Measurements from ENCODE around the gene FANCC.

The FANCC gene

DNA sequence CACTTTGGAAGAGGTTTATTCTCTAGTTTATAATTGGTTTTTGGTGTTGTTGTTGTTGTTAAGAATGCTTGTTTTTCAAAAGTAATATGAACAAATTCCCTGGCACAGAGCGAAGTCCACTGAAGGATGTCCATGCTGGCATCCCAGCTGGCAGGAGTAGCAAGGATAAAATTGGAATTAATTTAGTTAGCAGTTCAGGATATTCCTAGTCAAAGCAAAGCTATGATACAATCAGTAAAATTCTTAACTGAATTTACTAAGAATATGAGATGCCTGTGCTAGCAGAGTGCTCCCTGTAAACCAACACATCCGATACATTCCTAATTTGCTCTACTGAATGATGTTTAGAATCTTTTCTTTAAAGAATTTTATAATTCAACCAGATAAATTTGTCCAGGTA is 161.4 kb downstream of the FANCC start:
- TF ChIP-seq, protein P1, sequence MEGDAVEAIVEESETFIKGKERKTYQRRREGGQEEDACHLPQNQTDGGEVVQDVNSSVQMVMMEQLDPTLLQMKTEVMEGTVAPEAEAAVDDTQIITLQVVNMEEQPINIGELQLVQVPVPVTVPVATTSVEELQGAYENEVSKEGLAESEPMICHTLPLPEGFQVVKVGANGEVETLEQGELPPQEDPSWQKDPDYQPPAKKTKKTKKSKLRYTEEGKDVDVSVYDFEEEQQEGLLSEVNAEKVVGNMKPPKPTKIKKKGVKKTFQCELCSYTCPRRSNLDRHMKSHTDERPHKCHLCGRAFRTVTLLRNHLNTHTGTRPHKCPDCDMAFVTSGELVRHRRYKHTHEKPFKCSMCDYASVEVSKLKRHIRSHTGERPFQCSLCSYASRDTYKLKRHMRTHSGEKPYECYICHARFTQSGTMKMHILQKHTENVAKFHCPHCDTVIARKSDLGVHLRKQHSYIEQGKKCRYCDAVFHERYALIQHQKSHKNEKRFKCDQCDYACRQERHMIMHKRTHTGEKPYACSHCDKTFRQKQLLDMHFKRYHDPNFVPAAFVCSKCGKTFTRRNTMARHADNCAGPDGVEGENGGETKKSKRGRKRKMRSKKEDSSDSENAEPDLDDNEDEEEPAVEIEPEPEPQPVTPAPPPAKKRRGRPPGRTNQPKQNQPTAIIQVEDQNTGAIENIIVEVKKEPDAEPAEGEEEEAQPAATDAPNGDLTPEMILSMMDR (IDR thresholded peaks at IDR 0.05; ENCODE audit: extremely low read depth, missing control alignments), result no peak

DNA sequence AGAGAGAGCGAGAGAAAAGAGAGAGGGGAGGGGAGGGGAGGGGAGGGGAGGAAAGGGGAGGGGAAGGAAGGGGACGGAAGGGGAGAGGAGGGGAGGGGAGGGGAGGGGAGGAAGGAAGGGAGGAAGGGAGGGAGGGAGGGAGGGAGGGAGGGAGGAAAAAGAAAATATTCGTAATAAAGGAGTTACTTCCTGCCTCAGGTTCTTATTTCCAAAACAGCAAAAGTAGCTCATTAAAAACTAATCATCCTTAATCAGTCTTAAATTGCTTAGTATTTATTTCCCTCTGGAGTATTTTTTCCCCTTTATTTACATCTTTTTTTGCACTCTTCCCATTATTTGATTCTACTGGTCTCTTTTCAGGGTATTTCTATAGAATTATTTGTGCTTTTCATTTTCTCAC is 162.3 kb downstream of the FANCC start:
- TF ChIP-seq, protein P1 (IDR thresholded peaks at IDR 0.05; ENCODE audit: extremely low read depth, missing control alignments), result no peak

More for the DNA sequence above, 161.4 kb downstream of the FANCC start:
- no peak for DNase-seq (ENCODE audit: low spot score)

DNA sequence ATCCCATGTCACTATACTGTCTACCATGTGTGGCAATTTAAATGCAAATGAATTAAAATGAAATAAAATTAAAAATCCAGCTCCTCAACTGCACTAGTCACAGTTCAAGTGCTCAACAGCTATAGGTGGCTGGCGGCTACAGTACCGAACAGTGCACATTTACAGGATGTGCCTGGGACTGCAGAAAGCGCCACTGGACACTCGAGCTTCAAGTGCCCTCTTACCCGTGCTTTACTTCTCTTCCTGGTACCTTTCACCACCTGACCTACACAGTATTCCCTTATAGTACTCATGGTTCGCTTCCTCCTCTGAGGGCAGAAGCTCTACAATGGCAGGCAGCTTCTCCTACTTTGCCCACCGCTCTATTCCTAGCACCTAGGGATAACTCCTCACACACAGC is 166.6 kb downstream of the FANCC start:
- no peak for DNase-seq (ENCODE audit: low spot score)
- TF ChIP-seq, protein P1 (IDR thresholded peaks at IDR 0.05; ENCODE audit: extremely low read depth, missing control alignments), result no peak

More for the DNA sequence above, 162.3 kb downstream of the FANCC start:
- no peak for DNase-seq (ENCODE audit: low spot score)

DNA sequence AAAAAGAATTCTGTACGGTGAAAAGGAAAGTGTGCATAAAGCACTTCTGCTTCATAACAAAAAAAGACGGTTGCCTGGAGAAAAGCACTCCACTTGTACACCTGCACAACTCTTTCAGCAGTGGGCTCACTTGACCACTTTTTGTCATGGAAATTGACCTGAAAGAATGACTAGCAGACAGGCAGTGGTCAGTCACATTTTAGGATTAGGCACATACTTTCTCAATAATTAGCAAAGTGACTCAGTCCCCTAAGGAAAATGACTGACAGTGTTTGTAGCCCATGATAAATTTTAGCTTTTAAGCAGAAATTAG is 169.3 kb downstream of the FANCC start:
- TF ChIP-seq, protein P1 (IDR thresholded peaks at IDR 0.05; ENCODE audit: extremely low read depth, missing control alignments), result no peak

DNA sequence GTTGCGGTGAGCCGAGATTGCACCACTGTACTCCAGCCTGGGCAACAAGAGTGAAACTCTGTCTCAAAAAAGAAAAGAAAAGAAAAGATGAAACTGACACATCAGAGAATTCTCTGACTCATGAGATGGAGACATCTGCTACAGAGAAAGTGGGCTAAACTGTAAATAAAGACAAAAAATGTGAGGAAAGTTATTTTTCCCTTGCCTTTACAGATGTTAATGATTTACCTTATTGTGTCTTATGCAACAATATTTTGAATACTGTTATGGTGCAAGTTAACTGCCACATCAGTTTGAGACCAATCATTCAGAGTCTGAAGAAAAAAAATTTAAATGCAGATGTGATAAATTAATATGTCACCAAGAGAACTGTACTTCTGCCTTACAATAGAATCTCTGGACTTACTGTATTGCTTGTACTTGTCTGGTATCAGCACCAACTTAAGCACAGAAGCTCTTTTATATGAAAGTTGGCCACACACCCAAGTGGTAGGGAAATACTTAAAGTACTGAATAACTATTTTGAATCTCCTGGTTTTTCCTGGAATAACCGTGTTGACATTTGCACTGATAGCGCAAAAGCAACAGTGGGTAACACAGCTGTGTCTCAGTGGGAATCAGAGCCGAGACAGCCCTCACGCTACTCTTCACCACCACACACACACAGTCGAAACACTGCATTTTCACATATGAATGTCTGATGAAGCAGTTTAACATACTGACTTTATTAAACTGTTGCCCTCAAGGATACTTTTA is 169.9 kb downstream of the FANCC start:
- TF ChIP-seq, protein P1 (IDR thresholded peaks at IDR 0.05; ENCODE audit: extremely low read depth, missing control alignments), result no peak
- DNase-seq (ENCODE audit: low spot score), result no peak

More for the DNA sequence above, 169.3 kb downstream of the FANCC start:
- DNase-seq (ENCODE audit: low spot score), result no peak

DNA sequence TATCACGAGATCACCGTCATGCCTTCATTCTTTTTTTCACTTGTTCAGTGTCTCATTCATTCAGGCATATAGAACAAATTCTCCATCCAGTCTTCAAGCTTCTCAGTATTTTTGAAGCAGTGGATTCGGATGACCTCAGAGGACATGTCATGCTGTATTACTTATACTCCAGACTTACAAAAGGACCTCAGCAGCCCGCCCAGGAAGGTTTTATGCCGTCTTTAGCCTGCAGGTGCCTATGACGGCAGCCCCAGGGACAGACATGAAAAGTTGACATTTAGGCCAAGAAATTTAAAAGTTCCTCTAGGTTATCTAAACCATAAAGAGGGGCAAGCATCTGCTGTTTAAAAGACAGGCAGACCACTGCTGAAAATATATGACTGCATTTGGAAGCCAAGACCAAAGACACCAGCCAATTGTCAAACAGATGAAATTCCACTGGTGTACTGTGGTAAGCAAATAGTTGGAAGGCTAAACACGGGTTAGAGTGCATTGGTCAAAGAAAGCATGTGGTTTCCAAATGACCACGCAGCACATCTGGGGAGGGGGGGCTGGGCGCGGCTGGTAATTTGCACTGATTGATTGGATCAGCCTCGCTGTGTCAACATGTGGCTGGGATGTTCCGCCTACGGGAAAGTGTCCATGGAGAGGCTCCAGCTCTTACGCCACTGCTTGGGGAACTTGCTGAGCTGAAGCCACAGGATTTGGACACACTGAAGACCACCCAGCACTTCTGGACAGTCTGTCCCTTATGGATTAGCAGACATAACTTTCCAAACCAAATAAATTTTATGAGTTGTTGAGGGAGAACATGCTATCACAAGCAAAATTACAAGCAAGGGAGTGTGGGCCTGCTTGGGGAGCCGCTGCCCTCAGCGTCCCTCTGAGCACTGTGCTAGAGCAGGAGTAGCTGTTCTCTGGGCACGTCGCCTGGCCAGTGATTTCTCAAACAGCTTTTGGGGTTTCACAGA is 173.6 kb downstream of the FANCC start:
- DNase-seq (ENCODE audit: low spot score), result no peak

More for the DNA sequence above, 173.6 kb downstream of the FANCC start:
- TF ChIP-seq, protein P1 (IDR thresholded peaks at IDR 0.05; ENCODE audit: extremely low read depth, missing control alignments), result no peak

Data from GM20000 (cell line).